GM12891 (cell line): ENCODE results near the gene SPDYE6.

ENCODE experiments used
- POLR2A ChIP-seq: IDR thresholded peaks from 2 replicates; pipeline ENCODE4 v1.6.1; 2011; ENCODE audit warnings: low read depth, low read length, control low read depth
- POLR2AphosphoS5 ChIP-seq: IDR thresholded peaks from 2 replicates; pipeline ENCODE4 v1.6.1; 2011; ENCODE audit warnings: low read depth, low read length, control low read depth
- POU2F2 ChIP-seq: IDR thresholded peaks from 2 replicates; pipeline ENCODE4 v1.6.1; 2011; ENCODE audit warnings: low read depth, mild to moderate bottlenecking, control low read depth, low read length, moderate library complexity
- SPI1 ChIP-seq: IDR thresholded peaks from 2 replicates; pipeline ENCODE4 v1.6.1; 2011; ENCODE audit warnings: low read depth, low read length, control low read depth
- TAF1 ChIP-seq: IDR thresholded peaks from 2 replicates; pipeline ENCODE4 v1.6.1; 2011; ENCODE audit warnings: low read depth, low read length, control low read depth

DNA sequence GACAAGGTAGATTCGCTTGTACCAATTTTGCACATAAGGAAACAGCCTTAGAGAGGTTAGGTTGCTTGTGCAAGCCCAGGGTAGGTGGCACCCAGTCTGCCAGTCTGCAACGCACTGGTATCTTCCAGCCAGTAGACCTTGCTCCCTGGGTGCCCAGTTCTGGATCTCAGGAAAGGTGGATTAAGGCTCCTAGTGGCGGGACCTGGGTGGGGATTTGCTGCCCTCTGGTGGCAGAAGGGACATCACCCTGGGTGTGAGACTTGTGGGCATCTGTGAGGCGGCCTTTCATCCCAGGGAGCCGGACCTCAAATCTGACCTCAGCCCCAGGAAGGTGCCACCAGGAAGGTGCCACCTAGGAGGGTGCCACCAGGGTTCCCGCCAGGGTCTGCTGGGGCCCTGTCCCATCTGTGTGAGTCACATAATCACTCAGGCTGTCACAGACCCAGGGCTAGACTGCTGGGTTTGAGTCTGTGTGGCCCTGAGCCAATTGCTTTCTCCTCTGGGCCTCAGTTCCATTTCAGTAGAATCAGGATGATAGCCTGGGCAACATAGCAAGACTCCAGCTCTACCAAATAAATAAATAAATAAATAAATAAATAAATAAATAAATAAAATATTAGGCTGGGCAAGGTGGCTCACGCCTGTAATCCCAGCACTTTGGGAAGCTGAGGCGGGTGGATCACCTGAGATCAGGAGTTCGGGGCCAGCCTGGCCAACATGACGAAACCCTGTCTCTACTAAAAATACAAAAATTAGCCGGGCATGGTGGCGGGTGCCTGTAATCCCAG, 34.6 kb upstream of the SPDYE6 start:
- TF ChIP-seq POLR2A: no peak
- no peak for TF ChIP-seq POLR2AphosphoS5
- no peak for TF ChIP-seq SPI1
- TF ChIP-seq TAF1: no peak
- TF ChIP-seq POU2F2: no peak
